Measurements from ENCODE around the gene RFPL3.
"Not testable (repeated sequence)": the region's sequence is repeated elsewhere in the genome, so short reads cannot be mapped to it uniquely, and the experiment has no call there.

RFPL3 gene

DNA sequence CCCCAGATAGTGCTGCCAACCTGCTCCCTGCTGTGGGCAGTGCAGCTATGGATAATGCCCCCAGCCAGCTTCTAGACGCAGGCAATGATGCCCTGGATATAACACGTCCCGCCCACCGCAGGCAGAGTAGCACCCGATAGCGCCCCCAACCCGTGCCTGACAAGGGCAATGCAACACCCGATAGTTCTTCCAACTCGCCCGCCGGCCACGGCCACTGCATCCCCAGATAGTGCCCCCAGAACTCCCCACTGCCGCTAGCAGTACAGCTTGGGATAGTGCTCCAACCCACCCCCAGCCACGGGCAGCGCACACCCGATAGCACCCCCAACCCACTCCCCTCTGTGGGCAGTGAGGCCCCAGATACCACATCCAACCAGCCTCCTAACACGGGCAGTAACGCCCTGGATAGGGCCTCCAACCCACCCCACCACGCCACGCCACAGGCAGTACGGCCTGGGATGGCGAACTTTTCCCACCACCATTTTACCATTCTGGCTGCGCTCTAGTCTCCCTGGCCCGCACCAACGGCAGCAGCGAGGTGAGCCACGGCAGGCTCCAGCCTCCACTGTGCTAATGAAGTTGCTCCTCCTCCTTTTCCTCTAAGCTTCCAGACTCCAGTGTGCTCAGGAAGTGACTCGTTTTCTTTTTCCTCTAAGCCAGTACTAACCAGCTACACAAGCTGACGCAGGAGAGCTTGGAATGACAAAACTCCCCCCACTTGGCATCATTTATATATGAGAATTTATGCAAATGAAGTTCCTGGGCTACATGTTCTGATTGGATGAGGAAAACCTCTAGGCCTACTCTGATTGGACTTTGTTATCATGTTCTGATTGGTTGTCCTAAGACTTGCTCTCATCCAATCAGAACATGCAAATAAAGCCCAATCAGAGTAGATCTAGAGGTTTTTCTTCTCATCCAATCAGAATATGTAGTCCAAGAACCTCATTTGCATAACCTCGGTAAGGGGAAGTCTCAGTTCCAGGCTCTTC, 3.0 kb upstream of the RFPL3 start:
- peak; percentile 32 for DNase-seq

DNA sequence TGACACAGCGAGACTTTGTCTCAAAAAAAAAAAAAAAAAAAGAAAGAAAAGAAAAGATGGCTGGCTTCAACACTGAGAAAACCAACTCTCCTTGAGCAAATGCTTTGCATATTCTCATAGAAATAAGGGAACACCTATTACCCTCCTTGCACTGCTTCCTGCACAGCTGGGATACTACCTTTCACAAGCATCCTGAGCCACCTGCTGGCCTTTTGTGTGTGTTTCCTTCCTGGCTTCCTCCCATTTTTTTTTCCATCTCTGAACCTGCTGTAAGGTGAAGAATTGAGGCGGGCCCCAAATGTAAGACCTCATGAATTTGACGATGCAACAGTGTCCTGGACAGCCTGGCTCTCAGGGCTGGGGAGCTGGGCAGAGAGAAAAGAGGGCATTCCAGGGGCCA, 1.9 kb upstream of the RFPL3 start:
- DNase-seq: no peak

DNA sequence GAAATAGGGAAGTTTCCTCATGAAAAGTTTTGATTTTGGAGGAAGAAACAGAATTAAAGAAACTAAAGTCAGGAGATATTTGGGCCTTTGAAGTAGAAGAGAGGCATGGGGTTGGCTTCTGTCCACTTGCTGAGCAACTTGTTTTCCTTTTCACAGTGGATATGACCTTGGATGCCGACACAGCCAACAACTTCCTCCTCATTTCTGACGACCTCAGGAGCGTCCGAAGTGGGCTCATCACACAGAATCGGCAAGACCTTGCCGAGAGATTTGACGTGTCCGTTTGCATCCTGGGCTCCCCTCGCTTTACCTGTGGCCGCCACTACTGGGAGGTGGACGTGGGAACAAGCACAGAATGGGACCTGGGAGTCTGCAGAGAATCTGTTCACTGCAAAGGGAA, 2.4 kb downstream of the RFPL3 start:
- DNase-seq: not testable (repeated sequence)

DNA sequence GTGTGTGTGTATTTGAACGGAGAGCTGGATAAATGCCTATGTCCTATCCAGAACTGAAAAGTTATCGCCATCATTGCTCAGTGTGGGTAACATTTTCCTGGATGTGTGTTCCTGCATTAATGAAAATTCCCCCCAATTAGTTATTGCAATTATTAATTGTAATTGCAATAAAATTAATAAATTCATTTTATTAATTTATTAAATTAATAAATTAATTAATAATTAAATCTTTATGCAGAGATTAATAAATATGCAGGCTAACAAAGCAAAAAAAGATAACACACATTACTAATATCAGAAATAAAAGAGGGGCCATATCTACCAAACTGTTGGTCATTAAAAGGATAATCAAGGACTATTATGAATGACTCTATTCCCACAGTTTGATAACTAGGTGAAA, 3.6 kb downstream of the RFPL3 start:
- no peak for DNase-seq

DNA sequence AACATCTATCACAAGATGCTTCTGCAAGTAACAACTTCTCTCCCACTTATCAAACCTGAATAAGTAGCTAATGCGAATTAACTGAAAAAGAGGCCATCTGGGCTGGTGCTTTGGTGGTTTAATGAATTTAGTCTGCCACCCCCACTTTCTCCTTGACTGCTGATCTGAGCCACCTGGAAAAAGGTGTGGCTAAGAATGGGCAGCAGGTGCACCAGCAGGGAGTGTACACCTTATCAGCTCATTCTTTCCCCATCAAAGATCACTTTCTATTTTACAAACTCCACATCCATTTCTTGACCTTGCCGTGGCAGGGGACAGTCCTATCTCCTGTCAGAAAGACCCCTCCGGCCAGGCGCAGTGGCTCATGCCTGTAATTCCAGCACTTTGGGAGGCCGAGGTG, 6.5 kb downstream of the RFPL3 start:
- no peak for DNase-seq

DNA sequence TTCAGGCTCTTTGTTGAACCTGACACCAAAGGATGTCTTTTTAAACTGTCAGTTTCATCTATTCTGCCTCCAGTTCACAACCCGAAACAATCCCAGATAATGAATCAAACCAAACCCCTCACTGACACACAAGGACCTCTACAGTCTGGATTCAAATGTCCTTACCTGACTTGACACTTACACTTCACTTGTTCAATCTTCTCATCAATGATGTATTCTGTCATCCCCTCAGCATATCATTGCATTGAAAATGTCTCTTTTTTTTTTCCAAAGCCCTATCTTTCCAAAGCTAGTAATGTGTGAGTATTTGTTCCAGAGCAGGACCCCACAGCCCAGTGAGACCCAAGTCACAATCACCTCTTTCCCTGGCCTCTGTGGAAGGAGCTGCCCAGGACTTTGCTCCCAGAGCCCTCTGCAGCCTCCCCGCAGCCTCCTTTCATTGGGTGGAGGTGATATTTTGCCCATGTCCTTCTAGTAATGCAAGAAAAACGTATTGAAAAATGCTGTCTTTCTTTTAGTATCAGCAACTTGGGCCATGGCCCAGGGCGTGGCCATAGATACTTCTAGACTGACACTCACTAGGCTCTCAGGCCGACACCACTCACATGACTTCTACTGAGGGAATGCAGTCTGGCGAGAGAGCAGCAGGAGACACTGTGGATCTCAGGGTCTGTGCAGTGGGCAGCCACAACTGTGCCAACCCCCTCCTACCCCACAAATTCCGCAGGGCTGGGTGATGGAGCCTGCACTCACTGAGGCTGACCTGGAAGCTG, 18.2 kb downstream of the RFPL3 start:
- DNase-seq: no peak

DNA sequence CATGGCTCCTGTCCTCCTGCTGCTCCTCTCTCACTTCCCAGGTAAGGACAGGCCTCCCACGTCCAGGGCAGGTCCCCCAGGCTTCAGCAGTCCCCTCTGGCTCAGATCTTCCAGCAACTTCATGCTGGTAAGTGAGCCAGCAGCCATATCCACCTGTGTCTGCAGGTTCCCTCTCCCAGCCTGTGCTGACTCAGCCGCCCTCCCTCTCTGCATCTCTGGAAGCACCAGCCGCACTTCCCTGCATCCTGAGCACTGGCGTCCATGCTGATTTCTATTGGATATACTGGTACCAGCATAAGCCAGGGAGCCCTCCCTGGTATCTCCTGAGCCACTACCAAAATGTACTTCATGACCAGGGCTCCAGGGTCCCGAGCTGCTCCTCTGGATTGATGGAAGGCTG, 19.0 kb downstream of the RFPL3 start:
- no peak for DNase-seq

DNA sequence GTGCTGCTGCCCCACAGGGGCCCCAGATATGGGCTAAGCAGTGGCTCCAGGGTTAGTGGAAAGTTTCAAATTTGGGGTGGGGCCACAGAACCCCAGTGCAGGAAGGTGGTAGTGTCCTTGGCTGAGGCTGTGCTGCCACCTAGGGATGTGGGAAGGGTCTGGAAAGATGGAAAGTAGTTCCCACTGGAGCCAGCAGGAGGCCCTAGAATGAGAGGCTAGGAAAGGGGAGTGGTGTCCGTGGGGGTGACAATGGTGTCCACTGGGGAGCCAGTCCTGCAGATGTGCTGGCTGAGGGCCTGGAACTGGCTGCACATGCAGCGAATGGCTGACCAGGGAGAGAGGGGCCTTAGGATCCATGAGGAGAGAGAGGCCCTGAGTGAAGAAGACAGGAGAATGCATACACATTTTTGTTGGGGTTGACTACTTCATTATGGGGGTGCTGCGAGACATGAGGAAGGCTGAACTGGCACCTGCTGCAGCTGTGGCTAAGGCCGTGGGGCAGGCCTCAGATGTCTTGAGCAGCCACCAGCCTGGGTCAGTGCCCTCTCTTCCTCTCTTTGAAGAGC, 21.1 kb downstream of the RFPL3 start:
- peak; percentile 23 for DNase-seq

DNA sequence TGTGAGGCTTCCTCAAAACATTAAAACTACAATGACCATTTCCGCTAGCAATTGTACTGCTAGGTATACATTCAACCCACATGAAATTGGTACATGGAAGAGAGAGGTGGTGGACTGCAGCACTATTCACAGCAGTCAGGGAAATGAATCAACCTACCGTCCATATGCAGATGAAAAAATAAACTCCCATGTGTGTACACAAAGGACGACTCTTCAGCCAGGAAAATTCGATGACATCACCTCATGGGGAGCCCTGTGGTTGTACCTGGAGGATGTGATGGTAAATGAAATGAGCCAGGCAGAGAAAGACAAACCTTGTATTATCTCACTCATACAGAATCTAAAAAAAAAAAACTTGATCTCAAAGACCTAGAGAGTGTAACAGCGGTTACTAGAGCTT, 23.3 kb downstream of the RFPL3 start:
- DNase-seq: no peak

DNA sequence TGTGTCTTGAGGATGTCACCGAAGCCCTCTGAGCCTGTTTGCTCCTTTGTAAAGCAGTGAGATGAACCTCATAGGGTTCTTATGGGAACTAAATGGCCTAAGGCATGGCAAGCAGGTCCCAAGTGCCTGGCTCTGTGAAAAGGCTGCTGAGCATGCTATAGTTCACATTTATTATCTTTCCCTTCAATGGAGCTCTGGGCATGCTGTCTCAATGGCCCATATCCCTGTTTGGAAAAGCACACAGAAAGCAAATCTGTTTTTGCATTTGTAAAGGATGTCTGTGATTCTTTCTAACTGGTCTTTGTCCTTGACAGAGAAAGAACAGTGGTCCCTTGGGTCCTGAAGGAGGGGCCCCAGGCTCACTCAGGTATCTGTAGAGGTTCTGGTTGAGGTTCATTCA, 28.0 kb downstream of the RFPL3 start:
- no peak for DNase-seq

DNA sequence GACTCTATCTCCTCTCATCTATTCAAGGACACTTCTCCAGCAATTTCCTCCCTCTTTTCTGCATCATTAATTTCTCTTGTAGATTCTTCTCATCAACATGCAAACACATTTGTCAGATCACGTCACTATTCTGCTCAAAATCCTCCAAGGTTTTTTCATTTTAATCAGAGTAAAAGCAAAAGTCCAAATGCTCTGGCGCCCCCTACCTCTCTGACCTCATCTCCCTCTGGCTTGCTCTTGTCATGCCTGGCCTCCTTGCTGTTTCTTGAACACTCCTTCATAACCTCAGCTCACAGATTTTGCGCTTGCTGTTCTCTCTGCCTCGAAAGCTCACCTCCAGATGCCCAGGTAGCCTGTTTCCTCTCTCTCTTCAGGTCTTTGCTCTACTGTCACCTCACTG, 32.0 kb downstream of the RFPL3 start:
- peak; percentile 16 for DNase-seq

DNA sequence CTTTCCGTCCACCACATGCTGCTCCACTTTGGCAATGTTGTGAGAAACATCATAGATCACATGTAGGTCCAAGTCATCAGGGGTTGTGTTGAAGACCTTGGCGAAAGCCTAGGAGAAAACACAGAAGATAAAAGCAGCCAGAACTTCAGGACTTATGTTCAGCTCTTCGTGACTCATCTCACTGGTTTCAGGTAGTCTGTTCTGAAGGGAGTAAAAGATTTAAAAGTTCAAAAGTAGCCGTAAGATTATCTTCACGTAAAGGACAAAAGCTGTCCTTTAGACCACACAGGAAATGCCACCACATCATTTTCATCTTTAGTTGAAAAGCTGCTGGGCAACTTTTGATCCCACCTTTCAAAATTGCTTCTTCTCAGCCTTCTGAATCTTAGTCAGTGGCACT, 37.4 kb downstream of the RFPL3 start:
- DNase-seq: no peak

DNA sequence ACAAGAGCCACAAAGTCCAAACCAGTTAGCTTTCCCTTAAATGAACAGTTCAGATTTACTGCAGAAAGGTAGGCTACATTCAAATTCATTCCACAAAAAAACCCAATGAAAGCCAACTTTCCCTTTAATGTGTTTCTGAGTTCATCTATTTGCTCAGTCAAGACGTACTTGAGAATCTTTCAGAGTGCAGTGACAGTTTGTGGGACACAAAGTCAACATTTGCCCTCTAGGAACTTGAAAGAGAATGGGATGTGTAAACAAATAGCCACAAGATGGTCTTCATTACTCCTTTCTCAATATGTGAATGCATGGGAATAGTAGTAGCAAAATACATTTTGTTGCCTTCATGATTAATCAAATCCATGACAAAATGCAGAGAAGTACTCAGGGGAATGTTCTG, 38.6 kb downstream of the RFPL3 start:
- no peak for DNase-seq

DNA sequence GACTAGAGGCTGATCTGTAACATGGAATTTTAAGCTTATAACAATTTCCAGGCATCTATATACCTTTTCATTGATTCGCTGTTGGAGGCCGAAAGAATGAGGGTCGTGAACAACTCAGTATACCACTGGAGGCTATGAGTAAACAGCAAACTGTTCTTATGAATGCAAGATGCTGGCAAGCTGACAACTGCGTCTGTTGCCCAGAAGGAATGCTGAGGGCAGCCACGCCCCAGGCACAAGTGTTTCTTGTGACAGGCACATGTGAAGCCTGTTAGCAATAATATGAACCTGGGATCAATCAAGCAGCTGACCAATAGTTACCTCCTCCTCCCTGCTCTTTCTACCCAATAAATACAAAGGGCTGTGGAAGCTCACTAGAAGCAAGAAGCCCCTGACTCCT, 39.1 kb downstream of the RFPL3 start:
- DNase-seq: no peak

DNA sequence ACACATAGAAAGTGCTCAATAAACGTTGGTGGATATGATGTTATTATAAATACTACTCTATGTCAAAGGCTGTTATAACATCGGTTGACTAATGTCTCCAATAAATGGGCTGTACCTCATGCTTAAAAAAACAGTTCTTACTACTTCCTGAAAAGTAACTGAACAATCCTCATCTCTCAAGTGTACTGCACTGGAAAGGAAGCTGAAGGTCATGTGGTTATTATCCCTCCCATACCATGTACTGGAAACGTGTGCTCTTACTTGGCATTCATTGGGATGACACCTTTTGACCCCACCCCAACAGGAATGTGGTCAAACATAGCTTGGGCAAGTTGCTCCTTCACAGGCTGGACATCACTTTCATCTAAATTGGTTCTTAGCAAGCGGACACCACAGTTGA, 43.8 kb downstream of the RFPL3 start:
- DNase-seq: no peak

DNA sequence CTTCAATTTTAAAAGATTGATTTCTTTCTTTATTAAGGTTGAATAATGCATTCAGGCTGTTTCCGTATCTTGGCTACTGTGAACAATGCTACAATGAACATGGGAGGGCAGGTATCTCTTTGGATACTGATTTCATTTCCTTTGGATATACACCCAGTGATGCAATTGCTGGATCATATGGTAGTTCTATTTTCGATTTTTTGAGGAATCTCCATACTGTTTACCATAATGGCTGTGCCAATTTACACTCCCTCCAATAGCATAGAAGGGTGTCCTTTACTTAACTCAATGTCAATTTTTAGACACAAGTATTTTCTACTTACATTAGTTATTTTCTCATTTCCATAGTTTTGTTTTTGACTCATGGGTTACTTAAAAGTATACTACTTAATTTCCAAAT, 46.4 kb downstream of the RFPL3 start:
- DNase-seq: no peak

DNA sequence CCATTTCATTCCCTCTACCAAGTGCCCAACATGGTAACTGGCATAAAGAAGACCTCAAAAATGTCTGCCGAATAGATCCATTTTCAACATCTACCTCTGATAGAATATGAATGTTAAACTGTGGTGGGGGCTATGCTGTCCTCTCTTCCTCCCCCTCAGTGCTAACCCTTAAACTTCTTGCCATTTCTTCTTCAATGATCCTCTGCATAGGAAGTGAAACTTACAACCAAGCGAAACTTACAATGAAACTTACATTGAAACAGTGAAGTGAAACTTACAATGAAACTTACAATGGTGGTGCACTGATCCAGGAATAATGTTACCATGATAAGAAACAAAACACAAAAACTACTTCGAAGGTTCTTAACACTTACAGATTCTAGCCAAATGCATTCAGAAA, 49.6 kb downstream of the RFPL3 start:
- DNase-seq: no peak

DNA sequence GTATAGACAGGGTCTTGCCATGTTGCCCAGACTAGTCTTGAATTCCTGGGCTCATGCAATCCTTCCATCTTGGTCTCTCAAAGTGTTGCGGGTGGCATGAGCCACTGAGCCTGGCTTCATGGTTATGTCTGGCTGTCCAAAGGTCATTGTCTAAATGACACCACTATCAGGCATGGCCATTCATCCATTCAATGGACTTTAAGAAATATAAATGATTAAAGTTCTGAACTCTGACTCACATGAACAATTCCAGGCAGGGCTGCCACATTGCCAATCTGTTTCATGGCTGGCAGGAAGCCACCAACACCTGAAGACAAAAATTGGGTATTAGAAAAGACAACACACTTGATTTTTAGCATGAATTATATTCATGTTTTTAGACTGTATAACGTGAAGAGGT, 50.3 kb downstream of the RFPL3 start:
- DNase-seq: no peak

DNA sequence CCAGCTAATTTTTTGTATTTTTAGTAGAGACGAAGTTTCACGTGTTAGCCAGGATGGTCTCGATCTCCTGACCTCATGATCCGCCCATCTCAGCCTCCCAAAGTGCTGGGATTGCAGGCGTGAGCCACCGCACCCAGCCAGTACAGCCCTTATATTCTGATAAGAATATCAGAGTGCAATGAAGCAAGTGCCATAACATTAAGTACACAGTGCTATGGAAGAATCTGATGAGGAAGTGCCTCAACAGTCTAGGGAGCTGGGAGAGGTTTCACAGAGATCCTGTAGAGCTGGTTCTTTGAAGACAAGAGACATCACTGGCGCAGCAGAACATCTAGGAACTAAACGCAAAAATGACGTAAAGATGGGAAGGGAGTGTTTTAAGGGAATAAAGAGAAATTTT, 52.3 kb downstream of the RFPL3 start:
- DNase-seq: no peak

DNA sequence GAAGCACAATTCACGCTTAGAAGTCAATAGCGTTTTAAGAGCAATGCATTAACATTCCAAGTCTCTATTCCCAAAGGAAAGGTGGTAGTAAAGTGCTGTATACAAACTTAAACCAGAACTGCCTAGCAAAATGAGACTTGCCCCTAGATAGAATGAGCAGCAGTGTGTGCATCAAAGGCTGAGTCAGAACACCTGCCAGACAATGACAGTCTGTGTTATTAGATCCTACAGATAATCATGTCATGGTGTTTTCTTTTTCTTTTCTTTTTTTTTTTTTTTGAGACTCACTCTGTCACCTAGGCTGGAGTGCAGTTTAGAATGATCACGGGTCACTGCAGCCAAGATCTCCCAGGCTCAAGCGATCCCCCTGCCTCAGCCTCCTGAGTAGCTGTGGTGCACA, 52.8 kb downstream of the RFPL3 start:
- DNase-seq: no peak
